BE2C (cell line): Measurements from ENCODE around the gene ADCK1.

Experiments
- DNase-seq: peaks from one replicate; pipeline ENCODE4 v3.0.0-alpha.2; 2020
- H3K27me3 ChIP-seq: fragments of 250-450 bp; sonication (Bioruptor Pico); 2 replicates; pipeline ENCODE4 v1.5.1; 2020; ENCODE audit warnings: mild to moderate bottlenecking
- H3K36me3 ChIP-seq: fragments of 250-450 bp; sonication (Bioruptor Pico); 2 replicates; pipeline ENCODE4 v1.5.1; 2020; ENCODE audit warnings: mild to moderate bottlenecking
- H3K4me1 ChIP-seq: fragments of 250-450 bp; sonication (Bioruptor Pico); 2 replicates; pipeline ENCODE4 v1.5.1; 2020
- H3K4me3 ChIP-seq: 2 replicates; pipeline ENCODE4 v1.5.1; 2011; ENCODE audit warnings: low read depth, low read length
- H3K9me3 ChIP-seq: fragments of 250-450 bp; sonication (Bioruptor Pico); 2 replicates; pipeline ENCODE4 v1.5.1; 2020
- TF ChIP-seq, protein P1 (sequence below): IDR thresholded peaks from 2 replicates; pipeline ENCODE4 v1.5.1; 2012; ENCODE audit warnings: mild to moderate bottlenecking, low read depth, low read length

Gene ADCK1

GRCh38 chr14:77865455-77865854, 65.5 kb downstream of the ADCK1 start:
- Histone ChIP-seq H3K27me3 (no peaks in the 10 kb centered on the region), H3K4me1 (0 out of 2 replicates have a peak, but pooled peaks cover 5% of the 10 kb centered on the region), H3K36me3 (no peaks in the 10 kb centered on the region), H3K4me3 (no peak overlapping the region), H3K9me3 (no peaks in the 10 kb centered on the region)
- TF ChIP-seq, protein P1, sequence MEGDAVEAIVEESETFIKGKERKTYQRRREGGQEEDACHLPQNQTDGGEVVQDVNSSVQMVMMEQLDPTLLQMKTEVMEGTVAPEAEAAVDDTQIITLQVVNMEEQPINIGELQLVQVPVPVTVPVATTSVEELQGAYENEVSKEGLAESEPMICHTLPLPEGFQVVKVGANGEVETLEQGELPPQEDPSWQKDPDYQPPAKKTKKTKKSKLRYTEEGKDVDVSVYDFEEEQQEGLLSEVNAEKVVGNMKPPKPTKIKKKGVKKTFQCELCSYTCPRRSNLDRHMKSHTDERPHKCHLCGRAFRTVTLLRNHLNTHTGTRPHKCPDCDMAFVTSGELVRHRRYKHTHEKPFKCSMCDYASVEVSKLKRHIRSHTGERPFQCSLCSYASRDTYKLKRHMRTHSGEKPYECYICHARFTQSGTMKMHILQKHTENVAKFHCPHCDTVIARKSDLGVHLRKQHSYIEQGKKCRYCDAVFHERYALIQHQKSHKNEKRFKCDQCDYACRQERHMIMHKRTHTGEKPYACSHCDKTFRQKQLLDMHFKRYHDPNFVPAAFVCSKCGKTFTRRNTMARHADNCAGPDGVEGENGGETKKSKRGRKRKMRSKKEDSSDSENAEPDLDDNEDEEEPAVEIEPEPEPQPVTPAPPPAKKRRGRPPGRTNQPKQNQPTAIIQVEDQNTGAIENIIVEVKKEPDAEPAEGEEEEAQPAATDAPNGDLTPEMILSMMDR: no peak
- DNase-seq: no peak

DNA sequence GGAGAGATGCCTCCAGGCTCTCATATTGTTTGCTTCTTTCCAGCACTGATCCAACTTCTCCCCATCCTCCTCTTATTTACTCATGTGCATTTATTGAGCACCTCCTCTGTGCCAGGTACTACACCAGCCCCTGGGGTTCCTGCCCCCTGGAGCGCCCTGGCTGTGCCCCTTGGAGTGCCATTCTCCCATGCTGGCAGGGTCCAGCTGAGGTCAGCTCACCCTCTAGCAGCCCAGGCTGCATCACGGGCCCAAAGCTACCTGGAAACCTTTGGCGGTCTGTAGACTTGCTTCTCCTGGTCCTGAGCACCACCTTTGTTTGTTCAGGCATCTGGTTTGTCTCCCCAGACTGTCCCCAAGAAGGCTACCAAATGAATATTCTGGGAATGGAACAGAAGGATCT, 67.0 kb downstream of the ADCK1 start:
- no peak overlapping the region for H3K4me3 ChIP-seq
- DNase-seq: no peak
- TF ChIP-seq, protein P1: no peak
- no peaks in the 10 kb centered on the region for H3K36me3 ChIP-seq
- no peaks in the 10 kb centered on the region for H3K27me3 ChIP-seq
- H3K4me1 ChIP-seq: 0 out of 2 replicates have a peak, but pooled peaks cover 5% of the 10 kb centered on the region
- H3K9me3 ChIP-seq: no peaks in the 10 kb centered on the region

- Histone ChIP-seq H3K27me3 (no peaks in the 10 kb centered on the region), H3K4me1 (0 out of 2 replicates have a peak, but pooled peaks cover 5% of the 10 kb centered on the region), H3K9me3 (no peaks in the 10 kb centered on the region), H3K36me3 (no peaks in the 10 kb centered on the region), H3K4me3 (no peak overlapping the region)
- DNase-seq: no peak
- TF ChIP-seq, protein P1: no peak
Observed at GRCh38 chr14:77867476-77867875, 67.6 kb downstream of the ADCK1 start.

- Histone ChIP-seq H3K9me3 (no peaks in the 10 kb centered on the region), H3K27me3 (no peaks in the 10 kb centered on the region), H3K36me3 (no peaks in the 10 kb centered on the region), H3K4me1 (0 out of 2 replicates have a peak, but pooled peaks cover 5% of the 10 kb centered on the region), H3K4me3 (no peak overlapping the region)
- no peak for DNase-seq
- TF ChIP-seq, protein P1: no peak
Observed at GRCh38 chr14:77868552-77869285, 68.8 kb downstream of the ADCK1 start.

GRCh38 chr14:77869340-77869739, 69.4 kb downstream of the ADCK1 start:
- no peaks in the 10 kb centered on the region for H3K27me3 ChIP-seq
- DNase-seq: no peak
- H3K9me3 ChIP-seq: no peaks in the 10 kb centered on the region
- no peak overlapping the region for H3K4me3 ChIP-seq
- H3K4me1 ChIP-seq: 0 out of 2 replicates have a peak, but pooled peaks cover 5% of the 10 kb centered on the region
- no peaks in the 10 kb centered on the region for H3K36me3 ChIP-seq
- TF ChIP-seq, protein P1: no peak

GRCh38 chr14:77870646-77871045, 70.7 kb downstream of the ADCK1 start:
- TF ChIP-seq, protein P1: no peak
- H3K4me3 ChIP-seq: no peak overlapping the region
- DNase-seq: no peak
- H3K4me1 ChIP-seq: 0 out of 2 replicates have a peak, but pooled peaks cover 5% of the 10 kb centered on the region
- H3K9me3 ChIP-seq: no peaks in the 10 kb centered on the region
- H3K27me3 ChIP-seq: no peaks in the 10 kb centered on the region
- H3K36me3 ChIP-seq: no peaks in the 10 kb centered on the region
